GM10847 (cell line): ENCODE results near the gene DCST1.

ENCODE experiments used
- POLR2A ChIP-seq: IDR thresholded peaks from 2 replicates; pipeline ENCODE4 v1.6.1; 2011; ENCODE audit not compliant: insufficient read length; ENCODE audit errors: extremely low read depth

DCST1 gene

DNA sequence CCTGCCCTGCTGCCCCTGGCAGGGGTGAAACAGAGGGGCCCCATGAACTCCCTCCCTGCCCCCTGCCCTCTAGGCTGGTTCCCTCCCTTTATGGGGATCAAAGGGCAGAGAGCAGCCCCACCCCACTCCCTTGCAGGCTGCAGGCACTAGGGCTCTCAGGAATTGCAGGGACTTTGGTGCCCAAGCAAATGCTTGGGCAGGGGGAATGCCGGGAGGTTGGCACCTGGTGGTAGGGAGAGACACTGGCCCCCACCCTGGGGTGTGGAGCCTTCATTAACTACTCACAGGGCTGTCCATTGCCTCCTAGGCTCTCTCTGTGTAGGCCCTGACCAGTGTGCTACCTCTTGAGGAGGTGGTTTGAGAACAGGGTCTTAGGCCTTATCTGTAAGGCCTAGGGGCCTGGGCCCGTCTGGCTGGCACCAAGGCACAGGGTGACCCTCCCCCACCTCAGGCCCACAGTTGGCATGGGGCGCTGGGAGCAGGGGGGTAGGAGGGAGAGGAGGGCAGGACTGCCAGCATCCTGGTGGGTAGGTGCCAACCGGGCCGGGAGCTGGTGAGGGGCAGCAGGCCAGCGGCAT is 26.3 kb upstream of the DCST1 start:
- TF ChIP-seq POLR2A: no peak

DNA sequence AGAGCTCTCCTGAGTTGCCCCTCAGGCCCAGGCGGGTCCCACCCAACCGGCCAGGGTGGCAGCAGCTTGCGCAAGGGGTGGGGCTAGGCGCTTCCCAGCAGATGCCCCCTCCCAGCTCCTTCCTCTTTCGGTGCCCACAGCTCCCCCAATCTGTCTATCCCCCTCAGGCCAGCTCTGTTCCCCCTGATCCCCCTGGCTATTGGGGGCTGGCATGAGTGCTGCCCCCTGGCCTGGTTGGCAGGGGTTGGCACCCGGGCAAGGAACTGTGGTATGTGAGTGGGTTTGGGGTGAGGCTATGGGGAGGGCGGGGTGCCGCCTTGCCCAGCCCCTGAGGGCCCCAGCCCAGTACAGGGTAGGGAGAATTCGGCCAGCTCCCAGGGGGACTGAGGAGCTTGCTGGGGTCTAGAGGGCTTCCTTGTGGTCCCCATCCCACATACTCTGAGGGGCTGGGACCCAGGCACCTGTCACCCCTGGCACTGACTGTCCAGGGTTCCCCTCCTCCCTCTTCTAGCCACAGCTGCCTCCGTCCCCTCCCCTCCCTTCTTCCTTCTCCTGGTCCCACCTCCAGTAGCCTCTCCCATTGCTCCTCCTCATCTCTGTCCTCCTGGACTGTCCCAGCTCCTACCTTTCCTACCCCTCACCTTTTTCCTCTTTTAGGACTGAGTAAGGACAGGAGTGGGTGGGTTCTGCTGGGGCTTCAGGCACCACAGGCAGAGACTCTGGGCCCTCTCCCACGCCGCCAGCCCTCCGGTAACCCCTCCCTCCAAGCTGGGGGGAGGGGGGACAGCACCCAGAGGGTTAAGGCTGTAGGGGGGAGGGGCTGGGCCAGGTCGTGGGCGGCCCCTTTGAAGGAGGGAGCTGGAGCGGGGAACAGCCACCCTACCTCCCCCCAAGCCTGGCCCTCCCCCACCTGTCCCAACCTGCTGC is 25.3 kb upstream of the DCST1 start:
- no peak for TF ChIP-seq POLR2A

DNA sequence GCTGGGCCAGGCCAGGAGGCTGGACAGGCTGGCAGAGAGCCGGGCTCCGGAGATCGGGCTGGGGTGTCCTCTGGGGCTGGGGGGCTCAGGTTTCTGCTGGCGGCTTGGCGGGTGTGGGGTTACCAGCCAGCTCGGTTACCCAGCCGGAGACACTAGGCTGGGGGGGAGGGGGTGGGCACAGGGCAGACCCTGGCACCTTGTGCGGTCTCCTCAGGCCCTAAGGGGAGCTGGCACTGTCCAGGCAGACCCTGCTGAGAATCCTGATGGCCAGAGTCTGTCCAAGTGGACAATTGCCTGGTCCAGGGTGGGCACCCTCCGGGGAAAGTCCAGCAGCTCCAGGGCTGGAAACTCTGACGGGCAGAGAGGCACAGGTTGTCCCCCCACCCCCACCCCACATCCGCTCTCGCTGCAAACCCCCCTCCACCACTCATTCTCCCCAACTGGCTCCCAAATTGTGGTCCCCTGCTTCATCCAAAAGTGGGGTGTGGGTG is 24.4 kb upstream of the DCST1 start:
- no peak for TF ChIP-seq POLR2A

DNA sequence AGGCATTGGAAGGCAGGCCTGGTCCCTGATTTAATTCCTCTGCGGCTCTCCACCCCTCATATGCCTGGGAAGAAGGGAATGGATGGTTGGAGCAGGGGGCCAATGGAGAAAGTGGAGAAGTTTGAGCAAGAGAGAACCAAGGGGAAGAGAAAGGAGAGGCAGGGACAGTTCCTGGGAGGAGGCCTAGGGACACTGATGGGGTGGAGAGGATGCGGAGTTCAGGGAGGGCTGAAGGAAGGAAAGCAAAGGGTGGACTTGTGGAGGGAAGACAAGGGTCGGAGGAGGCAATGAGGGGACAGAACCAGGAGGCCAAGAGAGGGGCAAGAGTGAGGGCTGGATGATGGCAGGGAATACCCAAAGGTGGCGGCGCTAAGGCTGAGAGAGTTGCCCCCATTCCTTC is 23.9 kb upstream of the DCST1 start:
- no peak for TF ChIP-seq POLR2A

DNA sequence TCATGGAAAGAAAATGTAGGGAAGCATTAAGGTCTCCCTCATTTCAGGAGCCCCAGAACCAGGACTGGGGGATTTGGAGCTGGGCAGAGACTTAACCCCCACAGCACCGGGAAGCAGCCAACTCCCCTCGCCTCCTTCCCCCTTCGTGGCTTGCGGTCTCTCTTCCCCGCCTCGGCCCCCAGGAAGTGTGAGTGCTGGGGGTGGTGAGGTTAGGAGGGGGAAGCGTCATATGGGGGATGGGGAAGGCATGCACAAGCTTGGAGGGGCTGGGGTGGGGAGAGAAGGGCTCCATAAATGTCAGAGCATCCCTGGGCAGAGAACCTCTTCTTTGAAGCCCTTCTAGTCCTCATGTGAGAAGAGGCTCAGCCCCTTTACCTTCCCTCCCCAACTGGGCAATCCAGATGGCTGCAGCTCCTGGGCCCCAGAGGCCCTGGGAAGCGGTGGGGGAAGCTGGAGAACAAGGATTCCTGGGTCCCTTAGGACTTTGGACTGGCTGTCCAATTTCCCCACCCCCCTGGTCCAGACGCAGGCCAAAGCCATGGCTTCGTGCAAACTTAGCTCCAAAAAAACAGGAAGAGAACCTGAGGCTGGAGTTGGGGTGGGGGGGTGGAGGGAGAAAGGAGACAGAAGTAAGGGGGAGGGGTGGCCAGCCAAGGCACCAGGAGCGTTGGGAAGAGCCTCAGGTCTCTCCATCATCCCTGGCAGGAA is 23.3 kb upstream of the DCST1 start:
- no peak for TF ChIP-seq POLR2A

DNA sequence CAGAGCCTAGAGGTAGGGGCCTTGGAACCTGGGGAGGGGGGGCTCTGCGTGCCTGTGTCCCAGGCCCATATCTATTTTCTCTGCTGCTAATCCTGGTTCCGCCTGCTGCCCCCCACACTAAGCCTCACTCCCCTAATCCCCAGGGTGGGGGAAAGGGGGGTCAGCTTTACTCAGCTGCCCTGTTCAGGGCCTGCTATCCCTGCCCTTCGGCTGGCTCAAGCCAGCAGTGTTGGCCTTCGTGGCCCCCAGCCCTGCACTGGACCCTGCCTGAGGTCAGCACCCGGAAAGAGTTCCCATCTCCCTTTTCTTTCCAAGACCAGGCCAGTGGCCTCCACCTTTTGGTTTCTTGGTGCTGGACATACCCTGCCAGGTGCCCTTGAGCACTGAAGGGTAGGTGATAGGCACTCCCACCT is 22.6 kb upstream of the DCST1 start:
- TF ChIP-seq POLR2A: no peak

DNA sequence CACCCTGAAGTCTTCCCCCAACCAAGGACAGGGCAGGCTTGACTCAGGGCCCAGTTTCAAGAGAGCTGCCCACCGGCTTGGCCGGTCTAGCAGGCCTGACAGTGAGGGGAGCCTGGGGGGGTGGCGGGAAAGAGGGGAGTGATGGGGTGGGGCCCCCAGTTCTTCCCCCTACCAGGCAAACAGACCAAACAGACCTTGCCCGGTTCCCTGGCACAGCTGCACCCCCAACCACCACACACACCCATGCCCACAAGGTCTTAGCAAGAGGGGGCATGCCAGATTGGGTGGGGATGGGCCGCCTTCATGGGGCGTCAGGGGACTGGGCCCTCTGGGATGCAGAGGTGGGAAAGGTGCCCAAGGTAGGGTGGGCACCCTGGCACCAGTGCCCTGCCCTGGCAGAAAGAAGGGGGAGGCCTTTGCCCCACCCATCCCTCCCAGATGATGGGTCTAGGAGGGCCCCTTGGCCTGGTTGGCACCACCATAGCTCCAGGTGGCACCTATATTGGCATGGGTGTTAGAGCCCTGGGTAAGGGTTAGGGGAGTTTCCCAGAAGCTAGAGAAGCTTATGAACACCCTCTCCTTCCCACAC is 22.1 kb upstream of the DCST1 start:
- no peak for TF ChIP-seq POLR2A

DNA sequence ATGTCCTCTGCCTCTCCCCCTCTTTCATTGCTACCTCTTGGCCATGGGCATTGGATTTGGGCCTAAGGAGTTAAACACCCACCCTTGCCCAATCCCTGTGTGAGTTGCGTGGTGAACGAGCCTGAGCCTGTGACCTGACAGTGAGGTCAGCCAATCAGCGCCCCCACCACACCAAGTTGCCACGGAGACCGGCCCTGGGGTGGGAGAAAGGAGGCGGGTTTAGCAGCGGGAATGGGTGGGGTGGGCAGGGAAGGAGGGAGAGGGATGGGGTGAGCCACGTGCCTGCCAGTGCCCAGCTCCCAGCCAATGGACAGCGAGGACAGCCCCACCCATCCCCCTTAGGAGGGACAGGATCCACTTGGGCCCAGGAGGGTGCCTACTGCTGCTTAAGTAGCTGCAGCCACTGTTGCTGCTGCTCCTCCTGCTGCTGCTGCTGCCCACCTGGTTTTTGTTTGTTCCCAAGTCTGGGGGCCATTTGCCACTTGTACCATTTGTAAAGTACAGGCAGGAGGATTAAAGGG is 21.5 kb upstream of the DCST1 start:
- TF ChIP-seq POLR2A: no peak

DNA sequence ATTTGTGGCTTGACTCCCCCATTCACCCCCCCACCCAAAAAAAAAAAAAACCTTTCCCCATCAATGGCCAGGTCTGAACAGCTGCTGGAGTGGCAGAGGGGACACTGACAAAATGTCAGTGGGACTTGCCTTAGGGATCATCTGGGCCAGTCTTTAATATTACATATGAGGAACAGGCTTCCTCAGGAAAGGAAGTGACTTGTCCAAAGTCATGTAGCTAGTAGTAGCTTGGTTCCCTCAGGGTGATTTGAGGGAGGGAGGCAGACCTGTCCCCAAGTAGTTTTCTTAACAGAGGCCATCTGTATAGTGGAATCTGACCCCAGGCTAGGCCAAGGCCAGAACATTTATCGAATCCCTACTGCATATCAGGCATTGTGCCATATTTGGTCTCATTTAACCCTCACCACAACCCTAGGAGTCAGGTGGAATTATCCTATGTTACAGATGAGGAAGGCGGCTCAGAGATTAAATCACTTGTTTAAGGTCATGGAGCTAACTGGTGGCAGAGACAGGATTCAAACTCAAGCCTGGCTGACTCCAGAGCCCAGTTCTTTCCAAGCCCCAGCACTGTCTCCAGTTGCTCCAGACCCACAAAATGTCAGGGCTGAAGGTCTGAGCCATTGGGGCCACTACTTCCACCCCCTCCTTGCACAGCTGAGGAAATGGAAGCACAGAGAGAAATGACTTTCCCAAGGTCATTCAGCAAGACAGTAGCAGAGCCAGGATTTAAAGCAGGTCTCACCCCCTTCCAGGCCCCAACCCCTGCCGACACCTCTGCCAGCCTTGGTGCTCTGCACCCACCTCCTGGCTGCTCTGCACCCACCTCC is 20.6 kb upstream of the DCST1 start:
- TF ChIP-seq POLR2A: no peak

DNA sequence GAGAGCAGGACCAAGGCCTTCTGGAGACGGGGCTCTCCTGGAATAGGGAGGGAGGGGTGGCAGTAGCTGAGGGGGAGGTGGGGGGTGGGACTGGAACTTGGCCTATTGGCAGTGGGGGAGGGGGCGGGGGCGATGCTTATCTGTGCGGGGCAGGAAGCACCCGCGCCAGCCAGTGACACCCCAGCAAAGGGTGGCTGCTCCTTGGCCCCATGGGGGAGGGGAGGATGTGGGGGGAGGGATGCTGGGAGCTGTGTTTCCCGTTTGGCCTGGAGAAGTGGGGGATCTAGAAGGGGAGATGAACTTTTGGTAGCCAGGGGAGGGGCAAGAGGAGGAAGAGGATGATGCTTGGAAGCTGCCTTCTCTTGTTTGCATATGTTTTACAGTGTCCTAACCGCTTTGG is 20.0 kb upstream of the DCST1 start:
- no peak for TF ChIP-seq POLR2A

DNA sequence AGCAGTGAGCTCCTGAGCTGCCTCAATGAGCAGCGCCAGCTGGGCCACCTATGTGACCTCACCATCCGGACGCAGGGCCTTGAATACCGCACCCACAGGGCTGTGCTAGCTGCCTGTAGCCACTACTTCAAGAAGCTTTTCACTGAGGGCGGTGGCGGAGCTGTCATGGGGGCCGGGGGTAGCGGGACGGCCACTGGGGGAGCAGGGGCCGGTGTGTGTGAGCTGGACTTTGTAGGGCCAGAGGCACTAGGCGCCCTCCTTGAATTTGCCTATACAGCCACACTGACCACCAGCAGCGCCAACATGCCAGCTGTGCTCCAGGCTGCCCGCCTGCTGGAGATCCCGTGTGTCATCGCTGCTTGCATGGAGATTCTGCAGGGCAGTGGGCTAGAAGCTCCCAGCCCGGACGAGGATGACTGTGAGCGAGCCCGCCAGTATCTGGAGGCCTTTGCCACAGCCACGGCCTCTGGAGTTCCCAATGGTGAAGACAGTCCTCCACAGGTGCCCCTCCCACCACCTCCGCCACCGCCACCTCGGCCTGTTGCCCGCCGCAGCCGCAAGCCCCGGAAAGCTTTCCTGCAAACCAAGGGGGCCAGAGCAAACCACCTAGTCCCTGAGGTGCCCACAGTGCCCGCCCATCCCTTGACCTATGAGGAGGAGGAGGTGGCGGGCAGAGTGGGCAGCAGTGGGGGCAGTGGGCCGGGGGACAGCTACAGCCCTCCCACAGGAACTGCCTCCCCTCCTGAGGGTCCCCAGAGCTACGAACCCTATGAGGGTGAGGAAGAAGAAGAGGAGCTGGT is 18.7 kb upstream of the DCST1 start:
- TF ChIP-seq POLR2A: no peak

DNA sequence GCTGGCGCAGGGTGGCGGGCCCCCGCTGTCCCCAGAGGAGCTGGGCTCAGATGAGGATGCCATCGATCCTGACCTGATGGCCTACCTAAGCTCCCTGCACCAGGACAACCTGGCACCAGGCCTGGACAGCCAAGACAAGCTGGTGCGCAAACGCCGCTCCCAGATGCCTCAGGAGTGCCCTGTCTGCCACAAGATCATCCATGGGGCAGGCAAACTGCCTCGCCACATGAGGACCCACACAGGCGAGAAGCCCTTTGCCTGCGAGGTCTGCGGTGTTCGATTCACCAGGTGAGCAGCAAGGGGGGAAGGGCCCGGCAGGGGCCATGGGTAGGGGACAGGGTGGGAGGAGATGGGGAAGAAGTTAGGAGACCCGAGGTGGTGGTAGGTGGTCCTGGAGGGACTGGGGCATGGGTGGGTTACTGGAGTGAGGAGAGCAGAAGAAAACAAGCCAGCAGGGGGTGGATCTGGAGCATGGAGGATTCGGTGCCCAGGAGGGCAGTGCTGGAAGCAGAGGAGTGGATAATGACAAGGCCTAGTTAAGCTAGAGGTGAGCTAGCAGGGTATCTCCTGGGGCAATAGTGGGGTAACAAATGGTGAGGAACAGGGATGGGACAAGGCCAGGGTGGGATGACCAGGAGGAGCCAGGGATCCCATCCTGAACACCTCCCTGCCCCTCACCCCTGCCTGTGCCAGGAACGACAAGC is 17.9 kb upstream of the DCST1 start:
- TF ChIP-seq POLR2A: no peak

DNA sequence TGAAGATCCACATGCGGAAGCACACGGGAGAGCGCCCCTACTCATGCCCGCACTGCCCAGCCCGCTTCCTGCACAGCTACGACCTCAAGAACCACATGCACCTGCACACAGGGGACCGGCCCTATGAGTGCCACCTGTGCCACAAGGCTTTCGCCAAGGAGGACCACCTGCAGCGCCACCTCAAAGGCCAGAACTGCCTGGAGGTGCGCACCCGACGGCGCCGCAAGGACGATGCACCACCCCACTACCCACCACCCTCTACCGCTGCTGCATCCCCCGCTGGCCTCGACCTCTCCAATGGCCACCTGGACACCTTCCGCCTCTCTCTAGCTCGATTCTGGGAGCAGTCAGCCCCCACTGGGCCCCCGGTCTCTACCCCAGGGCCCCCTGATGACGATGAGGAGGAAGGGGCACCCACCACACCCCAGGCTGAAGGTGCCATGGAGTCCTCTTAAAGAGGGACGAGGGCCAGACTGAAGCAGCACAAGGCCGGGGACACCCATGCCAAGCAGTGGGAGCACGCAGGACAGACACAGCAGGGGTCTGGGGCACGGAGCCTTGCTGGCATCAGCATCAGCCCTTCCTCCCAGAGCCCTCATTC is 17.3 kb upstream of the DCST1 start:
- no peak for TF ChIP-seq POLR2A
